Spleen (tissue), 11 donors: ENCODE measurements around the gene TRAPPC2B. TPM values are rescaled to one million over a fixed set of nuclear protein-coding genes. Genes with fewer than 3 reads are reported as not detected.

Experiments
- DNase-seq: peaks from one replicate; pipeline ENCODE4 v3.0.0-alpha.2; 2020
- H3K27ac ChIP-seq, 8 donors: fragments of 200-600 bp; sonication (generic) in 7 of 8; 1 replicate in 4 of 8; 2 replicates in 4 of 8; pipeline versions ENCODE4 v1.5.0 to v1.8.0; 2016 to 2021; ENCODE audit warnings: inconsistent platforms in 4 of 8, mild to moderate bottlenecking in 4 of 8, moderate library complexity in 1 of 8
- H3K27me3 ChIP-seq, 7 donors: fragments of 200-600 bp; sonication (generic) in 6 of 7; replicated peaks in 1 of 7; 1 replicate in 4 of 7; 2 replicates in 3 of 7; pipeline versions ENCODE4 v1.5.0 to v1.8.0; 2016 to 2021; ENCODE audit warnings: inconsistent platforms in 3 of 7, mild to moderate bottlenecking in 1 of 7
- H3K36me3 ChIP-seq, 6 donors: fragments of 200-600 bp; sonication (generic) in 5 of 6; 1 replicate in 4 of 6; 2 replicates in 2 of 6; pipeline versions ENCODE4 v1.5.0 to v1.8.0; 2016 to 2021; ENCODE audit warnings: inconsistent platforms in 2 of 6
- H3K4me1 ChIP-seq, 6 donors: fragments of 200-600 bp; sonication (generic) in 5 of 6; 1 replicate in 3 of 6; 2 replicates in 3 of 6; pipeline versions ENCODE4 v1.5.0 to v1.8.0; 2016 to 2021; ENCODE audit warnings: inconsistent platforms in 3 of 6
- H3K4me3 ChIP-seq, 8 donors: fragments of 200-600 bp; sonication (generic) in 7 of 8; 1 replicate in 4 of 8; 2 replicates in 4 of 8; pipeline versions ENCODE4 v1.5.0 to v1.8.0; 2016 to 2021; ENCODE audit warnings: inconsistent platforms in 4 of 8, mild to moderate bottlenecking in 4 of 8, moderate library complexity in 2 of 8
- H3K9me3 ChIP-seq, 8 donors: fragments of 200-600 bp; sonication (generic) in 7 of 8; 1 replicate in 4 of 8; 2 replicates in 4 of 8; pipeline versions ENCODE4 v1.5.0 to v1.8.0; 2016 to 2021; ENCODE audit warnings: inconsistent platforms in 4 of 8
- POLR2A ChIP-seq, 3 donors: fragments of 450-650 bp; IDR thresholded peaks; one replicate each; pipeline ENCODE4 v1.5.1; 2017; ENCODE audit warnings: antibody characterized with exemption in 3 of 3, mild to moderate bottlenecking in 1 of 3
- POLR2AphosphoS5 ChIP-seq, 3 donors: sonication (generic); formaldehyde crosslinking; IDR thresholded peaks; one replicate each; pipeline ENCODE4 v1.5.1; 2017; ENCODE audit warnings: antibody characterized with exemption in 3 of 3
- WGBS, 5 donors: extraction: QIAGEN DNeasy Blood & Tissue Kit in 3 of 5; methylation state at CpG; one replicate each; pipeline versions ENCODE4 v1.1.5 to v1.1.7; 2013 to 2018; 5-methylcytosine and 5-hydroxymethylcytosine counted together
- intact Hi-C: fragments of 100-400 bp; cut with DNase I; formaldehyde crosslinking; loops from one replicate; pipeline ENCODE4 v1.15.0; 2023; ENCODE audit warnings: low total_unique reads
- polyA plus RNA-seq, 3 donors: library from polyadenylated mRNA; stranded (reverse); fragments of 200-250 nt; gene quantifications; one replicate each; pipeline ENCODE4 v1.2.1, GENCODE V29; 2013
- total RNA-seq, 7 donors: library from RNA; depleted of rRNA in 3 of 7; stranded (reverse); fragments of >200 nt in 3 of 7; fragmentation: NEBNext Ultra II Directional in 4 of 7; extraction: Animal tissue kit (Norgen Biotek cat#: 25700) in 4 of 7; gene quantifications; one replicate each; pipeline versions ENCODE4 v1.1.0 to v1.2.1, GENCODE V29; 2016 to 2021
- TF ChIP-seq, protein P1 (sequence below), 11 experiments: fragments of 200-600 bp in 7 of 11; fragments of 450-650 bp in 4 of 11; sonication (generic) in 4 of 11; IDR thresholded peaks in 8 of 11; conservative IDR thresholded peaks in 3 of 11; 1 replicate in 7 of 11; 2 replicates in 4 of 11; pipeline versions ENCODE4 v1.4.0 to v1.8.0; 2016 to 2021; ENCODE audit warnings: antibody characterized with exemption in 11 of 11, inconsistent platforms in 4 of 11, mild to moderate bottlenecking in 1 of 11
- donor health status: healthy with polysubstance abuse.
- donor health status: DM: no; HTN: no; CAD: no; lungs with moderate emphysema.
- donor health status: DM: no; HTN: no; CAD: no.
- donor health status: Bipolar disorder and iron deficiency.
- donor health status: healthy.
- donor health status: DM: no; HTN: no; CAD: no.
- donor health status: DM: yes; HTN: yes; CAD: no.

Gene TRAPPC2B
- total and polyA plus RNA-seq, 10 donors: 7.7 to 36.6 (median 21.2) TPM

DNA sequence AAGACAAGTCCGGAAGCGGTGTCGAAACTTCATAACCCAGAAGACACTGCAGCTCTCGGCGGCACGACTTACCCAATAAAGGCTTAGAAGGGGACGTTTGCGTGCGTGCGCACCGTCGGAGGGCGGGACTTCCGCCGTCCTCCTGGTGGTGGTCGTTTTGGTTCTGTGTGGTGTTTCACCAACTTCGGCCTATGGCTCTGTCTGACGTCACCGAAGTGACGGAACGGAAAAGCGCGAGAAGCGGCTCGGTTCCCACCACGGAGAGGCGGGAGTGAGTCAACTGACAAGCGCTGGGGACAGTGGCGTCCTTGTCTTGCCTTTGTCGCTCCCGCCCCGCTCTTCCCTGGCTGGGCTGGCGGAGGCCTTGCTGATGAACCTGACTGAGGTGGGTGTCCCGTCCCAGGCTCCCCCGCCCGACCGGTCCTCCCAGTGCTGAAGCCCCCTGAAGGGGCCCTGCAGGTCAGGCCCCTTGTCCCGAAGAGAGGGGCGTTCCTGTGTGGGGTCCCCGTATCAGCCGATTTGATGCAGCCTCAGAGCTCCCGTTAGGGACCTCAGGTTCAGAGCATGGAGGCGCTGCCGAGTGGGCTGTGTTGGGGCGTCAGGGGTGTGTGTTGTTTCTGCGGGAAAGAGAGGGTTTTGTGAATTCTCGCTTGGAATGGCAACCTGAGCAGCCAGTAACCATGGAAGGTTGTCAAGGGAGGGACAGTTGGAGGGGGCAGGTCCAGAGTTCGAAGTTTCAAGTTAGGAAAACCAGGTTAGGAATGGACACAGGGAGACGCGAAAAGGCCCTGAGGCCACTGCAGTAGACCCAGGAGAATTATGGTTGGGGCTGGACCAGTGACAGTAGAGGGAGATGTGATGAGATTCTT lies 26.6 kb downstream of the TRAPPC2B start, which contains the start of gene ZNF548:
Gene ZNF548 (plus strand): TSS at position 125 of the 869 bp plus-strand sequence. CDS start 246 bp downstream, at position 371.
- TF ChIP-seq POLR2A (IDR thresholded peaks at IDR 0.05): peak in 1 of 3 donors; percentile 29
- peak; percentile 89 to 93 (median 92) for TF ChIP-seq POLR2AphosphoS5 (IDR thresholded peaks at IDR 0.05)
- TF ChIP-seq, protein P1, sequence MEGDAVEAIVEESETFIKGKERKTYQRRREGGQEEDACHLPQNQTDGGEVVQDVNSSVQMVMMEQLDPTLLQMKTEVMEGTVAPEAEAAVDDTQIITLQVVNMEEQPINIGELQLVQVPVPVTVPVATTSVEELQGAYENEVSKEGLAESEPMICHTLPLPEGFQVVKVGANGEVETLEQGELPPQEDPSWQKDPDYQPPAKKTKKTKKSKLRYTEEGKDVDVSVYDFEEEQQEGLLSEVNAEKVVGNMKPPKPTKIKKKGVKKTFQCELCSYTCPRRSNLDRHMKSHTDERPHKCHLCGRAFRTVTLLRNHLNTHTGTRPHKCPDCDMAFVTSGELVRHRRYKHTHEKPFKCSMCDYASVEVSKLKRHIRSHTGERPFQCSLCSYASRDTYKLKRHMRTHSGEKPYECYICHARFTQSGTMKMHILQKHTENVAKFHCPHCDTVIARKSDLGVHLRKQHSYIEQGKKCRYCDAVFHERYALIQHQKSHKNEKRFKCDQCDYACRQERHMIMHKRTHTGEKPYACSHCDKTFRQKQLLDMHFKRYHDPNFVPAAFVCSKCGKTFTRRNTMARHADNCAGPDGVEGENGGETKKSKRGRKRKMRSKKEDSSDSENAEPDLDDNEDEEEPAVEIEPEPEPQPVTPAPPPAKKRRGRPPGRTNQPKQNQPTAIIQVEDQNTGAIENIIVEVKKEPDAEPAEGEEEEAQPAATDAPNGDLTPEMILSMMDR (IDR thresholded peaks at IDR 0.05 in 8 of 11, conservative IDR thresholded peaks at IDR 0.05 in 3 of 11): peak in 8 of 11 experiments; percentile 12 to 57 (median 42)
- Histone ChIP-seq H3K4me1 (peaks cover 6 to 43% (median 21%) of the 10 kb centered on the region in 6 donors), H3K36me3 (peaks cover 0 to 24% (median 9%) of the 10 kb centered on the region in 6 donors), H3K27ac (peak within 1 kb of the TSS; percentile 82 to 94 (median 90)), H3K4me3 (peak within 1 kb of the TSS; percentile 55 to 85 (median 74)), H3K27me3 (no peaks in the 10 kb centered on the region), H3K9me3 (peaks cover 0 to 12% (median 0%) of the 10 kb centered on the region in 8 donors)
- 0 to 1% (median 1%) methylated on average over 24 to 50 of the region's 50 CpGs for whole genome bisulfite sequencing, 5 donors
- intact Hi-C loops: no loop called here
- DNase-seq: peak; percentile 97

DNA sequence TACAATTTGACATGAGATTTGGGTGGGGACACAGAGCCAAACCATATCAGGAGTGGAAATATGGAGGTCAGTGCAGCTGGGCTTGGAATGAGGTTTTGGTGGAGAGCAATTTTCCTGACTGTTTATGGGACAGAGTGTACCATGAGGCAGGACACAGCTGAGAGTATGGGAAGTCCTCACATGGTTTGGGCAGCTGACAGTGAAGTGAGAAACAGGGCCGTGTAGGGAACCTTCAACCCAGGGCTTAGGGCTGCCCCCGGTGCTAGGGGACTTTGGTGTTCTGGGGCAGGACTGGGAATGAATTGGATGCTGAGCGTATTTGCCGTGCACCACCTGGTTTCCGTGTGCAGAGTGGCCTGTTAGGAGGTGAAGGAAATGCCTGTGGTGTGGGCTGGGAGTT lies 32.4 kb downstream of the TRAPPC2B start:
- WGBS, 5 donors: 83 to 95% (median 91%) methylated on average over 5 of the region's 5 CpGs
- intact Hi-C loops: no loop called here

DNA sequence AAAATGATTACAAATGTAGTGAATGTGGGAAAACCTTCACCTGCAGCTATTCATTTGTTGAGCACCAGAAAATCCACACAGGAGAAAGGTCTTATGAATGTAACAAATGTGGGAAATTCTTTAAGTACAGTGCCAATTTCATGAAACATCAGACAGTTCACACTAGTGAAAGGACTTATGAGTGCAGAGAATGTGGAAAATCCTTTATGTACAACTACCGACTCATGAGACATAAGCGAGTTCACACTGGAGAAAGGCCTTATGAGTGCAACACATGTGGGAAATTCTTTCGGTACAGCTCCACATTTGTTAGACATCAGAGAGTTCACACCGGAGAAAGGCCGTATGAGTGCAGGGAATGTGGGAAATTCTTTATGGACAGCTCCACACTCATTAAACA lies 35.5 kb downstream of the TRAPPC2B start:
- Histone ChIP-seq H3K27ac (no peak overlapping the region), H3K4me1 (peaks cover 0 to 2% (median 0%) of the 10 kb centered on the region in 6 donors), H3K27me3 (no peaks in the 10 kb centered on the region), H3K9me3 (peaks cover 0 to 81% (median 69%) of the 10 kb centered on the region in 8 donors), H3K4me3 (no peak overlapping the region), H3K36me3 (peaks cover 8 to 88% (median 55%) of the 10 kb centered on the region in 6 donors)
- intact Hi-C loops: no loop called here
- TF ChIP-seq, protein P1 (IDR thresholded peaks at IDR 0.05 in 8 of 11, conservative IDR thresholded peaks at IDR 0.05 in 3 of 11): no peak
- TF ChIP-seq POLR2A (IDR thresholded peaks at IDR 0.05): no peak
- TF ChIP-seq POLR2AphosphoS5 (IDR thresholded peaks at IDR 0.05): no peak
- DNase-seq: no peak
- WGBS, 5 donors: 94 to 98% (median 97%) methylated on average over 5 of the region's 5 CpGs

More for the DNA sequence above, 32.4 kb downstream of the TRAPPC2B start:
- Histone ChIP-seq H3K4me3 (no peak overlapping the region), H3K4me1 (peaks cover 0 to 27% (median 9%) of the 10 kb centered on the region in 6 donors), H3K36me3 (peaks cover 8 to 81% (median 56%) of the 10 kb centered on the region in 6 donors), H3K27ac (no peak overlapping the region), H3K9me3 (peaks cover 0 to 56% (median 43%) of the 10 kb centered on the region in 8 donors), H3K27me3 (no peaks in the 10 kb centered on the region)
- no peak for TF ChIP-seq POLR2AphosphoS5 (IDR thresholded peaks at IDR 0.05)
- TF ChIP-seq POLR2A (IDR thresholded peaks at IDR 0.05): no peak
- TF ChIP-seq, protein P1 (IDR thresholded peaks at IDR 0.05 in 8 of 11, conservative IDR thresholded peaks at IDR 0.05 in 3 of 11): no peak
- no peak for DNase-seq
